ENCODE data around the gene RFX3.

RFX3 gene

DNA sequence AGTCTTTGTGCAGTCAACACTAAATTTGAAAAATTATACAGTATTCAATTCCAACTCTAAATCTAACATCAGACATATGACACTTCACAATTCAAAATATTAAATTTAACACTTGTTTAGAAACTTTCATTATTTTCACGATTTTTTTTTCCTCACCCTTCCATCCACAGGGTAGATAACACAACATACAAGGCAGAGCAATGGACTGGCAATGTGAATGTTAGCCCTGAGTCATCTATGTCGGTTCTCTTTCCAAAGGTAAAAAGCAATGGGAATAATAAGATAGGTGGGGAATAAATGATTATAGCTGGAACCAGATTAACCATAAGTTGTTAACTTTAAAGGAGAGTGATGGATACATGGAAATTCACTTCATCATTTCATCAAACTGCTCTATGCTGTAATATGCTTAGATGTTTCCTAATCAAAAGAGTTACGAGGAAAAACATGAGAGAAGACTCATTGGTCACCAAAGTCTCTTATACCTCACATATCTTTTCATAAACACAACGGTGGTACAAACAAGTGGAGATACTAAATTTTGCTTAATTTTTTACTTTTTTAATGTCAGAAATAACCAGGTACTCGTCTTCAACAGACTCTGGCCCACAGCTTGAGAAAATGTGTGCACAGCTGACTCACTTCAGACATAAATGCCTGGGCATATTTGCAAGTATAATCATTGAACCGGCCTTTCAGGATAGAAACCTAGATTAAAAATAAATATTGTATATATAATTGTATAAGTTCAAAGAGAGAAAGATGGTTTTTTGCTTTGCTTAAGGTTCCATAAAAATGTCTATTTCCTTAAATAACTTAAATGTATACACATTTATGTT is 23.0 kb downstream of the RFX3 start:
- TF ChIP-seq, protein P1, sequence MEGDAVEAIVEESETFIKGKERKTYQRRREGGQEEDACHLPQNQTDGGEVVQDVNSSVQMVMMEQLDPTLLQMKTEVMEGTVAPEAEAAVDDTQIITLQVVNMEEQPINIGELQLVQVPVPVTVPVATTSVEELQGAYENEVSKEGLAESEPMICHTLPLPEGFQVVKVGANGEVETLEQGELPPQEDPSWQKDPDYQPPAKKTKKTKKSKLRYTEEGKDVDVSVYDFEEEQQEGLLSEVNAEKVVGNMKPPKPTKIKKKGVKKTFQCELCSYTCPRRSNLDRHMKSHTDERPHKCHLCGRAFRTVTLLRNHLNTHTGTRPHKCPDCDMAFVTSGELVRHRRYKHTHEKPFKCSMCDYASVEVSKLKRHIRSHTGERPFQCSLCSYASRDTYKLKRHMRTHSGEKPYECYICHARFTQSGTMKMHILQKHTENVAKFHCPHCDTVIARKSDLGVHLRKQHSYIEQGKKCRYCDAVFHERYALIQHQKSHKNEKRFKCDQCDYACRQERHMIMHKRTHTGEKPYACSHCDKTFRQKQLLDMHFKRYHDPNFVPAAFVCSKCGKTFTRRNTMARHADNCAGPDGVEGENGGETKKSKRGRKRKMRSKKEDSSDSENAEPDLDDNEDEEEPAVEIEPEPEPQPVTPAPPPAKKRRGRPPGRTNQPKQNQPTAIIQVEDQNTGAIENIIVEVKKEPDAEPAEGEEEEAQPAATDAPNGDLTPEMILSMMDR (IDR thresholded peaks at IDR 0.05), result no peak

DNA sequence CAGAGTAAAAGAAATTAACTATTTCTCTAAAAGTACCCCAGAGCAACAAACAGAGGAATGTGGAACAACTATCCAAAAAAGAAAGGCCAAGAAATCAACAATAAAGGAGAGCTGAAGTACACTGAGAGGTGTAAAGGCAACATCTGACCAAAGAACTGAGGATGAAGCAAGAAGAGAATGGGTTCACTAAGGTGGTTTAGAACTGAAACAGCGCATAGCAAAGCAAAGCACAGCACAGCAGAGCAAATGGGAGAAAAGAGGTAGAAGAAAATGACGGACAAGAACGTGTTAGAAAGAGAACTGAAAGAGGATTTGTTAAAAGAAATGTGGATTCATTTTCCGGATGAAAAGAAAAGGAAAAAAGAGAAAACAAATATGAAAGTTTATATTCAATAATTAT is 25.8 kb downstream of the RFX3 start:
- TF ChIP-seq, protein P1 (IDR thresholded peaks at IDR 0.05), result no peak

DNA sequence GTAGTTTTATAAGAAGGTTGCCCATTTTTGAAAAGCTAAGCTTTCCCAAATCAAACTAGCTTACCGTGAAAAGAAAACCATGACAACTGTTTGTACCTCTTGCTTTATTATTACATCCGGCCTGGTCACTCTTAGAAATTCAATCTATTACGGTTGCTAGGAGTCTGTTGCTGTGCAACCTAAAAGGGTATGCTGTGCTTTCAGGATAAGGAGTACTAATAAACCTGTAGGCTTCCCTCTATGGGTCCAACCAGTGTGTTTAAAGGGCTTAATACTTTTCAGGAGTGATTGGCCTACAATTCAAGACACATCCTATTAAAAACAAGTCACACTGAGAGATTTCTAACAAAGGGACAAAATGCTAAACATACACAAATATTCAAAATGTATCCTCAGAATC is 27.1 kb downstream of the RFX3 start:
- TF ChIP-seq, protein P1 (IDR thresholded peaks at IDR 0.05), result no peak

DNA sequence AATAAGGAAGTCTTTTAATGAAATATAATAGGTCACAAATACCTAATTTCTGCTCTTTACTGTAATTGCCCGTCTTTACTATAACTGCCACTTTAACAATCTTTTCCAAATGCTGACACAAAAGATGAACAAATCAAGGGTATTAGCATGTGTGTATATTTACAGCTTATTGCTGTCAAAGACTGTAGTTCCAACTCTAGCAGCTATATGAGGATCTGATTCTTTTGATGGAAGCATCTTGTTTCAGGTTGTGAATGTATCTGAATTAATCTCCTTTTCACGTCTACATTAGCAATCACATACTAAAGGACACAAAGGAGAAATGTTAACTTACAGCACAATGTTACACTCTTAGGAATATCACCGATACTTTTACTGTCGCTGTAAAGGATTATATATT is 27.9 kb downstream of the RFX3 start:
- TF ChIP-seq, protein P1 (IDR thresholded peaks at IDR 0.05), result no peak

DNA sequence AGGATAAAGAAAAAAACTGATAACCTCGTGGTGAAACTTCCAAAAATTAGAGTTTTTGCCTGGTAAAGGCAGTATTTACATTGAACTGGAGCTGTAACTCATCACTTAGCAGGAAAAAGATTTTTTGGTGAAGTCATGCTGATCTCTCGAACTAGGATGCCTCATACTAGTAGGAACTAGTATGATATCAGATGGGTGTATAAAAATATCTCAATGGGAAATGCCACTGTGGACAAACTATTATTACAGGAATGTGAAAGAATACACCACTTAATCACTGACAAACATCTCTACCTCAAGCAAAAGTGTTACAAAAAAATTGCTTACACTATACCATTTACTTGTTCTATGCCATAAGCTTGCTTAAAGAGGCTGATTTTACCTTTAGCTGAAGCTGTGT is 28.4 kb downstream of the RFX3 start:
- TF ChIP-seq, protein P1 (IDR thresholded peaks at IDR 0.05), result no peak

DNA sequence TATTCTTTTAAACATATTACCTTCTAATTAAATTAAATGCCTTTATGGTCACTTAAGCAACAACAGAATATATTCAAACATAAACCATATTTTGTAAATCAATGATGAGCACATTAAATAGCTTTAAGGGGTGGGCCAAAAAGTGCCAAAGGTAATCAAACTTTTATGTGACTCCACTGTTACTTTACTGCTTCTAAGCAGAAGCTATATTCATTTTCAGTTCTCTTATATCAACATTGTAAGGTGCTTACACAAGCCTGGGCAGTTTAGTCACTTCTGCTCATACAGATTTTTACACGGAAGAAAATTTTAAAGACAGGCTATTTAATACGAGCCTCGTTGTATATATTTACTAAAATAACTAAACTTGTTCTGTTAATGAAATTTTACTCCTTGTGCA is 29.9 kb downstream of the RFX3 start:
- TF ChIP-seq, protein P1 (IDR thresholded peaks at IDR 0.05), result no peak

DNA sequence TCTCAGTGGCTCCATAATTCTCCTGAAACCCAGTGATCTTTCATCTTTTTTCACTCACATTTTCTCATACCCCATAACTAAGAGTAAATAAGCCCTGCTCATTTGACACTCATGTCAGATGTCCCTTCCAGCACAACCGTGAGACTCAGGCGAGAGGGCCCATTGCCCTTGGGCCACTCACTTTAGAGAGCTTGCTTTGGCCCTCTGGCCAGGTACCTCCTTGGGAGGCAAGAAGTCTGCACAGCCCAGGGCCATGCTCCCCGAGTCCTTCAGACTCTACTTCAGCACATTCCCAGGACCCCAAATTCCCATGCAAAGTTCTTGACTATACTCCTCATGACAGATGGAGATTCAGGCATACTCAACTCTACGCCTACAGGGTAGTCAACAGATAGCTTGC is 33.6 kb downstream of the RFX3 start:
- TF ChIP-seq, protein P1 (IDR thresholded peaks at IDR 0.05), result no peak
